GM12878 (cell line): ENCODE data around the gene SP8. TPM values are rescaled to one million over a fixed set of nuclear protein-coding genes. Genes with fewer than 3 reads are reported as not detected.

ENCODE experiments used
- ATAC-seq: fragments of 200-7000 bp; cut with Tn5 transposase; 3 replicates; pipeline ENCODE4 v1.9.1; 2020; ENCODE audit warnings: mild to moderate bottlenecking, moderate library complexity
- BruUV-seq: library from RNA; stranded (reverse); fragments of 400-500 nt; replicated peaks from 2 replicates; lab custom pipeline; 2021; lab: Mats Ljungman, UMichigan
- CTCF ChIA-PET: fragments of 300-600 bp; sonication (Branson Sonifier 250); formaldehyde crosslinking; extraction: SDS; loops from one replicate; lab custom pipeline; 2021; ENCODE audit warnings: inconsistent platforms; lab: Yijun Ruan, JAX
- POLR2A ChIA-PET: fragments of 350-600 bp; formaldehyde crosslinking; extraction: SDS; loops from one replicate; lab custom pipeline; 2021; ENCODE audit warnings: inconsistent platforms; lab: Charles Lee
- RAD21 ChIA-PET: fragments of 300-600 bp; sonication (Branson Sonifier 250); formaldehyde crosslinking; loops from one replicate; lab custom pipeline; 2023; ENCODE audit warnings: antibody characterized with exemption; ENCODE audit not compliant: unreplicated experiment; lab: Charles Lee
- SMC1A ChIA-PET: fragments of 300-600 bp; sonication (Branson Sonifier 250); formaldehyde crosslinking; loops from one replicate; lab custom pipeline; 2023; ENCODE audit not compliant: unreplicated experiment, uncharacterized antibody; lab: Charles Lee
- DNase-seq: peaks from one replicate; pipeline ENCODE4 v3.0.0-alpha.2; 2011; ENCODE audit warnings: low read depth, low spot score
- FAIRE-seq: peaks from 3 replicates; lab custom pipeline; 2011; peaks lifted over from hg19 to GRCh38; lab: Jason Lieb, UNC
- H2AFZ ChIP-seq: 2 replicates; pipeline ENCODE4 v1.6.0; 2011; ENCODE audit warnings: low read depth, low read length, control low read depth; ENCODE audit not compliant: control insufficient read depth
- H3K27ac ChIP-seq: 2 replicates; pipeline ENCODE4 v1.5.1; 2011; ENCODE audit warnings: control low read depth; ENCODE audit not compliant: control insufficient read depth, insufficient read depth
- H3K27me3 ChIP-seq, 2 experiments: replicated peaks in 1 of 2; 2 replicates each; pipeline versions ENCODE4 v1.6.0 to v1.6.1; 2011; ENCODE audit warnings: low read length in 1 of 2; ENCODE audit not compliant: control insufficient read depth in 2 of 2, insufficient read depth in 2 of 2
- H3K36me3 ChIP-seq, 2 experiments: 2 replicates each; pipeline ENCODE4 v1.5.1; 2011; ENCODE audit warnings: low read length in 1 of 2; ENCODE audit not compliant: control insufficient read depth in 2 of 2, insufficient read depth in 2 of 2
- H3K4me1 ChIP-seq: 2 replicates; pipeline ENCODE4 v1.6.1; 2011; ENCODE audit warnings: mild to moderate bottlenecking, low read length, moderate library complexity, mixed read lengths; ENCODE audit not compliant: control insufficient read depth, insufficient read depth
- H3K4me2 ChIP-seq: 2 replicates; pipeline ENCODE4 v1.6.0; 2011; ENCODE audit warnings: control low read depth; ENCODE audit not compliant: control insufficient read depth, insufficient read depth
- H3K4me3 ChIP-seq: fragments of 200-600 bp; sonication (generic); 2 replicates; pipeline ENCODE4 v1.5.1; 2016
- H3K79me2 ChIP-seq: 2 replicates; pipeline ENCODE4 v1.6.0; 2011; ENCODE audit warnings: low read length; ENCODE audit not compliant: control insufficient read depth, insufficient read depth
- H3K9ac ChIP-seq: 2 replicates; pipeline ENCODE4 v1.8.0; 2011; ENCODE audit warnings: low read length, control low read depth, mixed read lengths; ENCODE audit not compliant: control insufficient read depth, insufficient read depth
- H3K9me3 ChIP-seq: replicated peaks from 3 replicates; pipeline ENCODE4 v1.5.1; 2011; ENCODE audit warnings: mild to moderate bottlenecking, low read length; ENCODE audit not compliant: control insufficient read depth, insufficient read depth
- H4K20me1 ChIP-seq: 2 replicates; pipeline ENCODE4 v1.6.0; 2011; ENCODE audit not compliant: control insufficient read depth, insufficient read depth
- CTCF ChIP-seq, 3 experiments: IDR thresholded peaks in 2 of 3; conservative IDR thresholded peaks in 1 of 3; 2 replicates each; pipeline ENCODE4 v1.5.1; 2011; ENCODE audit warnings: low read depth in 3 of 3, low read length in 3 of 3, mild to moderate bottlenecking in 3 of 3, control low read depth in 2 of 3, moderate library complexity in 2 of 3, inconsistent platforms in 1 of 3, mixed read lengths in 1 of 3; ENCODE audit not compliant: control insufficient read depth in 2 of 3, insufficient read depth in 1 of 3; ENCODE audit errors: extremely low read depth in 1 of 3
- HDGF ChIP-seq: fragments of 450-650 bp; IDR thresholded peaks from 2 replicates; pipeline ENCODE4 v1.6.1; 2016; ENCODE audit warnings: antibody characterized with exemption
- IRF3 ChIP-seq: fragments of 450-650 bp; IDR thresholded peaks from 2 replicates; pipeline ENCODE4 v1.6.1; 2014; ENCODE audit warnings: mild to moderate bottlenecking
- MLLT1 ChIP-seq: fragments of 450-650 bp; IDR thresholded peaks from 2 replicates; pipeline ENCODE4 v1.6.1; 2016; ENCODE audit warnings: mild to moderate bottlenecking
- NBN ChIP-seq: fragments of 450-650 bp; IDR thresholded peaks from 2 replicates; pipeline ENCODE4 v1.6.1; 2016
- PBX3 ChIP-seq: IDR thresholded peaks from 2 replicates; pipeline ENCODE4 v1.6.1; 2011; ENCODE audit warnings: mild to moderate bottlenecking, low read depth, low read length, moderate library complexity; ENCODE audit not compliant: insufficient replicate concordance
- PKNOX1 ChIP-seq: fragments of 450-650 bp; IDR thresholded peaks from 2 replicates; pipeline ENCODE4 v1.6.1; 2016; ENCODE audit warnings: mild to moderate bottlenecking
- SMARCA5 ChIP-seq: fragments of 450-650 bp; IDR thresholded peaks from 2 replicates; pipeline ENCODE4 v1.6.1; 2017; ENCODE audit warnings: mild to moderate bottlenecking
- SPI1 ChIP-seq: IDR thresholded peaks from 2 replicates; pipeline ENCODE4 v1.6.1; 2011; ENCODE audit warnings: low read depth, mild to moderate bottlenecking, low read length, moderate library complexity, borderline replicate concordance; ENCODE audit not compliant: insufficient read depth
- SREBF2 ChIP-seq: IDR thresholded peaks from 2 replicates; pipeline ENCODE4 v1.6.1; 2012; ENCODE audit warnings: mild to moderate bottlenecking, low read length
- YBX1 ChIP-seq: fragments of 450-650 bp; IDR thresholded peaks from 2 replicates; pipeline ENCODE4 v1.6.1; 2016; ENCODE audit warnings: antibody characterized with exemption
- ZNF207 ChIP-seq: fragments of 450-650 bp; IDR thresholded peaks from 2 replicates; pipeline ENCODE4 v1.6.1; 2014; ENCODE audit warnings: antibody characterized with exemption, mild to moderate bottlenecking, borderline replicate concordance
- WGBS: methylation state at CpG from one replicate; pipeline ENCODE4 v1.1.6; 2016; ENCODE audit warnings: low lambda C conversion rate; ENCODE audit not compliant: insufficient replicate concordance, insufficient coverage; ENCODE audit errors: missing lambda C conversion rate; 5-methylcytosine and 5-hydroxymethylcytosine counted together
- in situ Hi-C: fragments of 300-500 bp; cut with MboI; formaldehyde crosslinking; loops from 9 replicates; pipeline ENCODE4 v1.14.3; 2018; ENCODE audit warnings: mixed read lengths
- intact Hi-C: fragments of 100-400 bp; cut with micrococcal nuclease; formaldehyde crosslinking; loops from one replicate; pipeline ENCODE4 v1.14.2; 2022; ENCODE audit not compliant: unreplicated experiment
- polyA plus RNA-seq, 11 experiments: library from polyadenylated mRNA; depleted of rRNA in 4 of 11; unstranded in 6 of 11; stranded (reverse) in 5 of 11; fragments of >200 nt; fragmentation: Nextera tagmentation in 4 of 11; fragmentation: Illumina TruSeq in 1 of 11; extraction: Ambion mirVana in 4 of 11; extraction: Trizol in 1 of 11; gene quantifications; 1 replicate in 1 of 11; 2 replicates in 10 of 11; pipeline versions ENCODE4 v1.2.1 to v1.2.3, GENCODE V29; 2011 to 2016; ENCODE audit warnings: inconsistent platforms in 2 of 11, missing spikeins in 2 of 11, low read depth in 1 of 11
- total RNA-seq, 4 experiments: library from RNA; depleted of rRNA in 3 of 4; stranded (reverse); fragments of >200 nt in 3 of 4; fragmentation: Illumina TruSeq in 1 of 4; extraction: Trizol in 1 of 4; gene quantifications; 2 replicates each; pipeline versions ENCODE4 v1.2.1 to v1.2.3, GENCODE V29; 2013 to 2021

The SP8 gene
- total and polyA plus RNA-seq, 10 of the 15 experiments (the other 5 are each of a cell fraction or from before 2014, with no cell fraction given): not detected

GRCh38 chr7:20777377-20778062 lies 9.2 kb downstream of the SP8 start (continued):
- TF ChIP-seq ZNF207 (no peak), PKNOX1 (no peak), SMARCA5 (no peak), HDGF (no peak), NBN (no peak), CTCF (IDR thresholded peaks at IDR 0.05 in 2 of 3, conservative IDR thresholded peaks at IDR 0.05 in 1 of 3; ENCODE audit: control insufficient read depth in 2 of 3, extremely low read depth in 1 of 3, insufficient read depth in 1 of 3, low read depth in 3 of 3, low read length in 3 of 3) (no peak), IRF3 (no peak)

GRCh38 chr7:20776942-20777341 lies 9.7 kb downstream of the SP8 start:
- TF ChIP-seq SREBF2 (no peak), SPI1 (no peak), YBX1 (no peak), PBX3 (no peak), MLLT1 (no peak)
- TF ChIP-seq, all 136 proteins: peak for 0
- Histone ChIP-seq H3K27ac (no peak overlapping the region), H3K27me3 (peaks cover 3 to 5% of the 10 kb centered on the region in 2 experiments), H3K4me2 (no peak overlapping the region), H2AFZ (no peak overlapping the region), H3K79me2 (no peaks in the 10 kb centered on the region), H3K4me1 (no peaks in the 10 kb centered on the region), H4K20me1 (no peaks in the 10 kb centered on the region), H3K9ac (no peak overlapping the region), H3K4me3 (no peak overlapping the region), H3K9me3 (no peaks in the 10 kb centered on the region; the same call in 2 of the 3 replicates), H3K36me3 (no peaks in the 10 kb centered on the region)
- DNase-seq: no peak
- intact Hi-C loops: loop anchor here (2.0 kb wide), 1 partner anchor 478 kb away; no protein-coding TSS in a partner anchor
- in situ Hi-C loops: loop anchor here (5.0 kb wide), 1 partner anchor 480 kb away; no protein-coding TSS in a partner anchor
- WGBS: 42% methylated on average over 10 of the region's 10 CpGs
- ChIA-PET POLR2A (no interaction called here), CTCF (interaction anchor here (1.1 to 1.5 kb wide), 4 partner anchors 10 to 478 kb away, joined by 3 to 4 read pairs (median 4); no protein-coding TSS in a partner anchor), RAD21 (interaction anchor here (3.0 kb wide), 1 partner anchor 478 kb away, joined by 15 read pairs; no protein-coding TSS in a partner anchor), SMC1A (interaction anchor here (1.9 to 2.0 kb wide), 2 partner anchors 476 to 477 kb away, joined by 6 read pairs; no protein-coding TSS in a partner anchor)
- ATAC-seq: no peak
- no peak for FAIRE-seq
- no TSS peak for BruUV-seq
